T-helper 1 cell treated with Interleukin-12 subunit alpha and Interleukin-12 subunit beta and Interleukin-4 antibody, amounts not matched to agents 30 μg/mL and 1 μg/mL, for 36 hours (primary cell): ENCODE data around the gene HADHA.
A peak's percentile ranks its signal among the peaks of the same experiment; 100 is the strongest.
"Not testable (repeated sequence)": the region's sequence is repeated elsewhere in the genome, so short reads cannot be mapped to it uniquely, and the experiment has no call there.

ENCODE experiments used
- H3K27ac Mint-ChIP-seq: one replicate; pipeline ENCODE4 v1.8.0; 2021; ENCODE audit warnings: mild to moderate bottlenecking, mixed read lengths
- H3K27me3 Mint-ChIP-seq: one replicate; pipeline ENCODE4 v1.8.0; 2021; ENCODE audit warnings: low read depth, mixed read lengths
- H3K36me3 Mint-ChIP-seq: one replicate; pipeline ENCODE4 v1.8.0; 2021; ENCODE audit warnings: low read depth, mixed read lengths
- H3K4me1 Mint-ChIP-seq: one replicate; pipeline ENCODE4 v1.8.0; 2021; ENCODE audit warnings: low read depth, mixed read lengths
- H3K4me3 Mint-ChIP-seq: one replicate; pipeline ENCODE4 v1.8.0; 2021; ENCODE audit warnings: mild to moderate bottlenecking, moderate library complexity, mixed read lengths
- H3K9me3 Mint-ChIP-seq: one replicate; pipeline ENCODE4 v1.8.0; 2021; ENCODE audit warnings: mixed read lengths

The HADHA gene

GRCh38 chr2:26244309-26245230 is at the start of gene HADHA, which contains the start of gene HADHB:
Gene HADHA (minus strand): TSS chr2:26244632. CDS start chr2:26244596, 36 bp downstream.
Gene HADHB (plus strand): TSS chr2:26244939. CDS start chr2:26254255, 9,316 bp downstream.
- no peaks in the 10 kb centered on the region for H3K9me3 Mint-ChIP-seq
- peak within 1 kb of the TSS; percentile 94 for H3K27ac Mint-ChIP-seq
- peaks cover 39% of the 10 kb centered on the region for H3K4me1 Mint-ChIP-seq
- H3K27me3 Mint-ChIP-seq = no peaks in the 10 kb centered on the region
- no peaks in the 10 kb centered on the region for H3K36me3 Mint-ChIP-seq
- peak within 1 kb of the TSS; percentile 94 for H3K4me3 Mint-ChIP-seq

DNA sequence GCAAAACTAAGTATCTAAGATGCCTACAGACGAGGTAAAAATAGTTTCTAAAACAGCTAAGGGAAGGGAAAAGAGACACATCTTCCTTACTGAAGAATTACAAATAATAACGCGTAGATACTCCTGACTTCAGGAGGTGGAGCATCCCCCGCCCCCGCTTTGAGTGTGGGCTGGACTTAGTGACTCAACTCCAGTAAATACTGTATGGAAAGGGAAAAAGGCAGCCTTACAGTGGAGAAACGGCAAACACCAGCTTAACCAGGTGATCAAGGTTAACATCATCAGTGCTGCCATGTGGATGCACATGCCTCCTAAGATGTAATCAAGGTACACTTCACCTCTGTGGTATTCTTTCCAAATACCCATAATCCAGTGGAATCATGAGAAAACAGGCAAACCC is 48.2 kb upstream of the HADHA start:
- Mint-ChIP-seq H3K27ac (no peak overlapping the region), H3K27me3 (peaks cover 14% of the 10 kb centered on the region), H3K9me3 (no peaks in the 10 kb centered on the region), H3K4me1 (no peaks in the 10 kb centered on the region), H3K4me3 (no peak overlapping the region), H3K36me3 (peaks cover 6% of the 10 kb centered on the region)

DNA sequence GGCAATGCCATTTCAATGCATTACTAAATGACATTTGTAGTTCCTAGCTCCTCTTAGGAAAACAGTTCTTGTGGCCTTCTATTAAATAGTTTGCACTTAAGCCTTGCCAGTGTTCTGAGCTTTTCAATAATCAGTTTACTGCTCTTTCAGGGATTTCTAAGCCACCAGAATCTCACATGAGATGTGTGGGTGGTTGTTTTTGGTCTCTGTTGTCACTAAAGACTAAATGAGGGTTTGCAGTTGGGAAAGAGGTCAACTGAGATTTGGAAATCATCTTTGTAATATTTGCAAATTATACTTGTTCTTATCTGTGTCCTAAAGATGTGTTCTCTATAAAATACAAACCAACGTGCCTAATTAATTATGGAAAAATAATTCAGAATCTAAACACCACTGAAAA is 45.6 kb upstream of the HADHA start:
- Mint-ChIP-seq H3K27ac (no peak overlapping the region), H3K36me3 (peaks cover 13% of the 10 kb centered on the region), H3K27me3 (peaks cover under 1% of the 10 kb centered on the region), H3K4me3 (no peak overlapping the region), H3K9me3 (no peaks in the 10 kb centered on the region), H3K4me1 (no peaks in the 10 kb centered on the region)

- Mint-ChIP-seq H3K27me3 (no peaks in the 10 kb centered on the region), H3K36me3 (peaks cover 32% of the 10 kb centered on the region), H3K27ac (no peak overlapping the region), H3K4me3 (no peak overlapping the region), H3K4me1 (no peaks in the 10 kb centered on the region), H3K9me3 (no peaks in the 10 kb centered on the region)
These were observed 41.5 kb upstream of the HADHA start for GRCh38 chr2:26285931-26286330.

GRCh38 chr2:26284132-26284531 is 39.7 kb upstream of the HADHA start:
- H3K9me3 Mint-ChIP-seq = no peaks in the 10 kb centered on the region
- peaks cover 38% of the 10 kb centered on the region for H3K36me3 Mint-ChIP-seq
- H3K4me1 Mint-ChIP-seq = no peaks in the 10 kb centered on the region
- H3K4me3 Mint-ChIP-seq = no peak overlapping the region
- no peaks in the 10 kb centered on the region for H3K27me3 Mint-ChIP-seq
- H3K27ac Mint-ChIP-seq = no peak overlapping the region

DNA sequence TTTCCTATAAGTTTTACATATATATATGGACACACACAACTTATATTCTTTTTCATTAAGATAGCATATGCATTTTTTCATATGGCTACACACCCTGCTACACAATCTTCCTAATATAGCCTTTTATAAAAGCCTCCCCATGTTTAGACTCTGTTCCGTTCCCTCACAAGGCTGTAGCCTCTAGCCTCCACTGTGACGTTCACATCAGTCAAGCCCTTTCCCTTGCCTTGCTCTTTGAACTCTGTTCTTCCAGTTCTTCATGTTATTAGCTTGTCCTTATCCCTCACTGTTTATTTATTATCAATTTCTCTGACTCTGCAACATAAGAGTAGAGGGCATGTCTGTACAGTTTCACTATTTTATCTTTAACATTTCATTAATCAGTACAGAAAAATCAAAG is 39.2 kb upstream of the HADHA start:
- no peak overlapping the region for H3K27ac Mint-ChIP-seq
- H3K4me3 Mint-ChIP-seq = no peak overlapping the region
- no peaks in the 10 kb centered on the region for H3K9me3 Mint-ChIP-seq
- no peaks in the 10 kb centered on the region for H3K4me1 Mint-ChIP-seq
- peaks cover 43% of the 10 kb centered on the region for H3K36me3 Mint-ChIP-seq
- no peaks in the 10 kb centered on the region for H3K27me3 Mint-ChIP-seq

DNA sequence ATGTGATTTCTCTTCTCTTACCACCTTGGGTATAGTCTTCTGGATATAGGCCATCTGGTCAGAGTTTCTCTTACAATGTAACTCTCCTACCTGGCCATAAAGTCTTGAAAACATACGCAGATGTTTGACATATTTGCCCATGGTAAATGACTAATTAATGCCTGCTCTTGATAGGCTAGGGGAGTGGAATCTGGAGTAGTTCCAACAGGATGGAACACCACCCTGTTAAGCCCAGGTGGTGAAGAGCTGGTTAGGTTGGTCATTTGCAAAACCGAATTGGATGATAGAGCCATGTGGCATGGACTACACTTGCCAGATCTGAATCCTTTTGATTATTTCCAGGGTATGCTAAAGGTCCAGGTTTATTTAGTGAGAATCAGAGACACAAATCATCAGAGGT is 36.8 kb upstream of the HADHA start:
- Mint-ChIP-seq H3K27ac (no peak overlapping the region), H3K4me3 (no peak overlapping the region), H3K4me1 (peaks cover 1% of the 10 kb centered on the region), H3K36me3 (peaks cover 44% of the 10 kb centered on the region), H3K27me3 (no peaks in the 10 kb centered on the region), H3K9me3 (no peaks in the 10 kb centered on the region)

GRCh38 chr2:26279886-26280285 is 35.5 kb upstream of the HADHA start:
- no peaks in the 10 kb centered on the region for H3K27me3 Mint-ChIP-seq
- no peak overlapping the region for H3K4me3 Mint-ChIP-seq
- no peaks in the 10 kb centered on the region for H3K9me3 Mint-ChIP-seq
- no peak overlapping the region for H3K27ac Mint-ChIP-seq
- H3K36me3 Mint-ChIP-seq = peaks cover 46% of the 10 kb centered on the region
- H3K4me1 Mint-ChIP-seq = peaks cover 2% of the 10 kb centered on the region

DNA sequence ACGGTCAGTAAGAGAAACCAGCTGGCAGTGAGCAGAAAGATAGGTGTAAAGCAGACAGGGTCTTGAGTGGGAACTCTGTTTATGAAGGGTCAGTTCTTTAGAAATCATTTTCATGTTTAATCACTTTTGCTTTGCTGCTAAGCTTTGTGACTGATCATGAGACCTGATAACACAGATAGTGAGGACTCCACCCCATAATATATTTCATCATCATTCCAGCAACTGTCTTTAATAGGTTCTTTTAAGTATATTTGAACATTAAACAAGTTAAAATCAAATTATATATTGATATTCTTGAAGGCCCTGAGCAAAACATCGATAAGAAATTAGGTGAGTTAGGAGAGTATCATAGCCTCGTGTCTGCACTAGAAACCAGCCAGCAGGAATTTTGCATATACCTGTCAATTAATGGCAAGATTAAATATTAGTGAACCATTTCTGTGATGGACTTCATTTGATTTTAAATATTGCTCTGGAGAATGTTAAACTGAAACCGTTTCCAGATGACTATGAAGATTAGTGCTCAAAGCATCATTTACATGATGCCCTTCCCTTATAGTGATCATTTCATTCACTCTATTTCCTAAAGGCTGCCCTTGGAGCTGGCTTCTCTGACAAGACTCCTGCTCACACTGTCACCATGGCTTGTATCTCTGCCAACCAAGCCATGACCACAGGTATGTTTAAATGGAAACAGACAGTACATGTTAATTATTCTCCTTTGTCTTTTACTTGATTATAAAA is 32.2 kb upstream of the HADHA start:
- Mint-ChIP-seq H3K4me1 (peaks cover 6% of the 10 kb centered on the region), H3K27ac (no peak overlapping the region), H3K36me3 (peaks cover 41% of the 10 kb centered on the region), H3K27me3 (no peaks in the 10 kb centered on the region), H3K9me3 (no peaks in the 10 kb centered on the region), H3K4me3 (no peak overlapping the region)

- H3K27me3 Mint-ChIP-seq = no peaks in the 10 kb centered on the region
- H3K4me3 Mint-ChIP-seq = no peak overlapping the region
- H3K27ac Mint-ChIP-seq = no peak overlapping the region
- peaks cover 26% of the 10 kb centered on the region for H3K36me3 Mint-ChIP-seq
- H3K4me1 Mint-ChIP-seq = peaks cover 9% of the 10 kb centered on the region
- no peaks in the 10 kb centered on the region for H3K9me3 Mint-ChIP-seq
These were observed 29.7 kb upstream of the HADHA start for GRCh38 chr2:26274058-26274613.

GRCh38 chr2:26273501-26273900 is 29.1 kb upstream of the HADHA start:
- H3K4me1 Mint-ChIP-seq = peaks cover 9% of the 10 kb centered on the region
- no peak overlapping the region for H3K4me3 Mint-ChIP-seq
- no peaks in the 10 kb centered on the region for H3K9me3 Mint-ChIP-seq
- H3K27ac Mint-ChIP-seq = no peak overlapping the region
- peaks cover 22% of the 10 kb centered on the region for H3K36me3 Mint-ChIP-seq
- H3K27me3 Mint-ChIP-seq = no peaks in the 10 kb centered on the region

GRCh38 chr2:26270373-26270772 is 25.9 kb upstream of the HADHA start:
- no peaks in the 10 kb centered on the region for H3K27me3 Mint-ChIP-seq
- H3K36me3 Mint-ChIP-seq = peaks cover 19% of the 10 kb centered on the region
- no peak overlapping the region for H3K27ac Mint-ChIP-seq
- H3K9me3 Mint-ChIP-seq = no peaks in the 10 kb centered on the region
- peaks cover 8% of the 10 kb centered on the region for H3K4me1 Mint-ChIP-seq
- no peak overlapping the region for H3K4me3 Mint-ChIP-seq

DNA sequence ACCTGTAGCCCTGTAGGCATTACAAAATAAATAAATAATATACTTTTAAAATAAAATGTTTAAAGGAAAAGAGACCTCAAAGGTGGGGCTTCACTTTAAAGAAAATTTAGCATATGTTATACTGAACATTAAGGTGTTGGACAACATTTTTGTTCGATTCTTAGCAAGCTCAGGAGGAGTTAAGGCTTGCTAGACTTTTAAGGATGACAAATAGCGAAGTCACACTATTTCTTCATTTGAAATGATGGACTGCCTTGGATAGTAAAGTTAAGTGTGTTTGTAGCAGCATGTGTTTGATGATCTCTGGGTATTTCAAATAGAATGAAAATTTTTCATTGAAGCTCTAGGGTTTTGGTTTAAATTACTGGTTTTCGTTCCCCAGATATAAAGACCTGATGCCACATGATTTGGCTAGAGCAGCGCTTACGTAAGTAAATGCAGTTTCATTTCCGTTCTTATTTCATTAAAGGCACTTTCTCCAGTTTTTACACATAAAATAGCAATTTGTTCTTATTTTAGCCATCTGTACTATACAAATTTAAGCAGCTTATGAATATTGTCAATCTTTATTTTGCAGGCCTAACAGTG is 25.2 kb upstream of the HADHA start:
- no peak overlapping the region for H3K27ac Mint-ChIP-seq
- peaks cover 18% of the 10 kb centered on the region for H3K36me3 Mint-ChIP-seq

GRCh38 chr2:26268670-26269385 is 24.4 kb upstream of the HADHA start:
- not testable (repeated sequence) for H3K27me3 Mint-ChIP-seq, H3K4me1 Mint-ChIP-seq, H3K9me3 Mint-ChIP-seq, H3K4me3 Mint-ChIP-seq, H3K27ac Mint-ChIP-seq
- H3K36me3 Mint-ChIP-seq = peaks cover 17% of the 10 kb centered on the region

More for the DNA sequence above, 25.2 kb upstream of the HADHA start:
- Mint-ChIP-seq H3K27me3 (no peaks in the 10 kb centered on the region), H3K9me3 (no peaks in the 10 kb centered on the region), H3K4me1 (peaks cover 8% of the 10 kb centered on the region), H3K4me3 (no peak overlapping the region)
